ENCODE data around the gene DZIP1.

The DZIP1 gene

DNA sequence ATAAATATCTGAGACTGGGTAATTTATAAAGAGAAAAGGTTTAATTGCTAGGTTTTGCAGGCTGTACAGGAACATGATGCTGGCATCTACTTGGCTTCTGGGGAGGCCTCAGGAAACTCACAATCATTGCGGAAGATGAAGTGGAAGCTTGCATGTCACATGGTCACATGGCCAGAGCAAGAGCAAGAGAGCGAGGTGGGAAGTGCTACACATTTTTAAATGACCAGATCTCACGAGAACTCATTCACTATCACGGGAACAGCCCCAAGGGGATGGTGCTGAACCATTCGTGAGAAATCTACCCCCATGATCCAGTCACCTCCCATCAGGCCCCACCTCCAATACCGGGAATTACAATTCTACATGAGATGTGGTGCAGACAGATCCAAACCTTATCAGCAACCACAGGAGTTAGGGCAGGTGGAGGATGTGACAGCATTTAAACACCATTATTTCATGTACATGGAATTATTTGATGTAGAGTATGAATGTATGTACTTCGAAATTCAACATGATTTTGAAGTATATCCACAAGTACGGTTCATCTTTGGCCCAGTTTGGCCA, 102.5 kb downstream of the DZIP1 start:
- no peak for DNase-seq

GRCh38 chr13:95541308-95541707, 103.2 kb downstream of the DZIP1 start:
- DNase-seq, result no peak

- no peak for DNase-seq
Observed at GRCh38 chr13:95540888-95541287, 103.6 kb downstream of the DZIP1 start.

- DNase-seq, result no peak
Observed at GRCh38 chr13:95536632-95537241, 107.8 kb downstream of the DZIP1 start.

GRCh38 chr13:95535243-95535642, 109.3 kb downstream of the DZIP1 start:
- DNase-seq, result peak; percentile 68

GRCh38 chr13:95533545-95534160, 110.9 kb downstream of the DZIP1 start:
- DNase-seq, result peak; percentile 77

- DNase-seq, result no peak
Observed at GRCh38 chr13:95530178-95530577, 114.3 kb downstream of the DZIP1 start.

All from islet precursor cell (in vitro differentiated cells).